ENCODE results near the gene SDK1. TPM values are rescaled to one million over a fixed set of nuclear protein-coding genes. Genes with fewer than 3 reads are reported as not detected.

SDK1 gene
- total RNA-seq, 1 experiment from 2014 or later: 6.0 TPM

DNA sequence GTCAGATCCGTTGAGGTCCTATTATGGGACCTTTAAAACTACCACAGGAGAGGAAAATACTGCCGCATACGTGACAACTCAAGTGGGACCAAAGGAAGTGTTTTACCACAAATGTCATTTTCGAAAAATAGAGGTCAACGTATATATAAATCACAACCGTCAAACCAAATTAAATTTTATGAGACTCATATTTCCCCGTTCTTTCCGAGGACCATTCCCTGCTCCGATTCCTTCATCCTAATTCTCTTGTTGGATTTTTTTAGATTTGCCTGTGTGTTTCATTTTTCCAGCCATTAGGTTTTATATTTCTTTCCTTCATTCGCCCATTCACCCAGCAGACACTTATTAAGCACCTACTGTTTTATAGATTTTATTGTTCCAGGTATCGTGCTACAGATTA, 797.1 kb downstream of the SDK1 start:
- Histone ChIP-seq H3K27me3 (no peaks in the 10 kb centered on the region), H3K4me3 (no peak overlapping the region), H3K27ac (no peak overlapping the region), H3K36me3 (no peaks in the 10 kb centered on the region), H3K4me1 (no peaks in the 10 kb centered on the region), H3K9me3 (replicated peaks) (no peaks in the 10 kb centered on the region)
- DNase-seq: no peak

DNA sequence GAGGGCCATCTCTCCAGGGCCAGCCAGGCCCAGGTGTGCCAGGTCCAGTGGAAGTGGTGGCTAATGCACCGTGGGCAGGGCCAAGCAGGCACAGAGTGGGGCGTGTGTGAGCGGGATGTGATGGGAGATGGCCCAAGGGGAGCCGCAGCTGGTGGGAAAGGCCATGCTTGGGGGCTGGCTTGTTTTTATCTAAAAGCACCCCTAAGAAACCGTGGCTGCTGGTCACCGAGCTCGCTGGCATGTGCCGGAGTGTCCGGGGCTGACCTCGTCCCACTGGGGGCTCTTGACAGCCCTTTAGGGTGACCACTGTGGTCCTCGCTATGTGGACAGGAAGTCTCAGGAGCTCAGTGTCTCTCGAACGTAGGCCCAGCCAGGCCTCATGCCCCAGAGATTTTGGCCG, 798.6 kb downstream of the SDK1 start:
- Histone ChIP-seq H3K27me3 (no peaks in the 10 kb centered on the region), H3K9me3 (replicated peaks) (no peaks in the 10 kb centered on the region), H3K4me3 (no peak overlapping the region), H3K36me3 (no peaks in the 10 kb centered on the region), H3K27ac (no peak overlapping the region), H3K4me1 (no peaks in the 10 kb centered on the region)
- DNase-seq: no peak

DNA sequence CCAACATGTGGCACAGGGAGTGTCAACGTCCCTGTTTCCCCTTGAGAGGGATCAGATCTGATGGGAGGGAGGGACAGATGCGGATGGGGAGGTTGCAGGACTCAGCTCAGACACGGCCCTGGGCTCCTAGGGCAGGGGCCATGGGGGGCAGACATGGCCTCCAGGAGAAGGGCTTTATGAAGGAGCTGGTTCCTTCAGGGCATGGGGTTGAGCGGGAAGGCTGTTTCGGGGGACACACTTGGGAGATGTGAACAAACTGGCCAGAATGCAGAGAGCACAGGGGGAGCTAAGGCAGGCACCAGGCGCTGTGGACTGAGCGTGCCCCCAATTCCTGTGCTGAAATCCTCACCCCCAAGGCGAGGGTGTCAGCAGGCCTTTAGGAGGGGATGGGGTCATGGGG, 799.1 kb downstream of the SDK1 start:
- Histone ChIP-seq H3K4me1 (no peaks in the 10 kb centered on the region), H3K27me3 (no peaks in the 10 kb centered on the region), H3K27ac (no peak overlapping the region), H3K9me3 (replicated peaks) (no peaks in the 10 kb centered on the region), H3K36me3 (no peaks in the 10 kb centered on the region), H3K4me3 (no peak overlapping the region)
- no peak for DNase-seq

DNA sequence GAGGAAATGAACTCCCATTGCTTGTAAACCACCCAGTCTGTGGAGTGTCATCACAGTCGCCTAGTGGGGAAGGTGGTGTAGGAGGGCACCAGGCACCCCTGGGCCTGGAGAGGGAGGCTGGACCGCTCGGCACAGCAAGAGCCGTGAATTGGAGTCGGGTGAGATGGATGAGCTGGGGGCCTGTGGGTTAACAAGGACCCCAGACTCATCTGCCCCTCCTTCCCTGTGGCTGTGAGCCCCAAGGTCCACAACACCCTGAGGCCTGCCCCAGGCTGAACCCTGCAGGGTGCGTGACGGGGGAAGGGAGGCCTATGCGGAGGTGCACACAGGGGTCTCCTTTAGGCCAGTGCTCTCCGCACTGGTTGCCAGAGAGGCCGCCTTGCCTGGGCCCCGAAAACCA, 799.6 kb downstream of the SDK1 start:
- DNase-seq: no peak
- H3K4me1 ChIP-seq: no peaks in the 10 kb centered on the region
- no peak overlapping the region for H3K4me3 ChIP-seq
- no peaks in the 10 kb centered on the region for H3K36me3 ChIP-seq
- H3K27me3 ChIP-seq: no peaks in the 10 kb centered on the region
- H3K27ac ChIP-seq: no peak overlapping the region
- H3K9me3 ChIP-seq (replicated peaks): no peaks in the 10 kb centered on the region

DNA sequence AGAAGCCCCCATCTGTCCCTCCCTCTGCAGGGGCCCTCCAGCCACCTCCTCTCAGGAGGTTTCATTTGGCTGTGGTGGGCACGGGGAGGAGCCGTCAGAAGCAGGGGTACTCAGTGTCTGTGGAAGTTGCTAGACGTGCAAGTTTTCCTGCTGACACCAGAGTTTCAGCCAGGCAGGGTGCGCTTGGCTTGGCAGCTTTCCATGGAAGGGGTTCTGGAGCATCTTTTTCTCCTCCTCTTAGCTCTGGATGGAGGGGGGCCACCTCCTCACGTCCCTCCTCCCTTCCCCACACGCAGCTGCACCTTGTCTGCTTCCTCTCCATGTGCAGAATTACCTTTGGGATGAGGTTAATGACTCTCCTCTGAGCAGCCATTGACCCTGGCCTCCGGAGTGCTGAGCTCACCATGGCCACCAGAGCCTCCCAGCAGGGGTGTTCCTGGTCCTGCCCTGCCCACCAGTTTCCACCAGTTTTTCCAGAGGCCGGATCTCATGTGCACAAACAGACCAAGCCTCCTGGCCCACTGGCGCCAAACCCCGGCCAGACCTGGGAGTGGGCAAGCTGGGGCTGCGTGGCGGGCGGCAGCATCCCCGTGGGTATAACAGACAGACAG, 801.3 kb downstream of the SDK1 start:
- Histone ChIP-seq H3K4me1 (no peaks in the 10 kb centered on the region), H3K4me3 (no peak overlapping the region), H3K36me3 (no peaks in the 10 kb centered on the region), H3K9me3 (replicated peaks) (no peaks in the 10 kb centered on the region), H3K27me3 (no peaks in the 10 kb centered on the region), H3K27ac (no peak overlapping the region)
- DNase-seq: no peak

DNA sequence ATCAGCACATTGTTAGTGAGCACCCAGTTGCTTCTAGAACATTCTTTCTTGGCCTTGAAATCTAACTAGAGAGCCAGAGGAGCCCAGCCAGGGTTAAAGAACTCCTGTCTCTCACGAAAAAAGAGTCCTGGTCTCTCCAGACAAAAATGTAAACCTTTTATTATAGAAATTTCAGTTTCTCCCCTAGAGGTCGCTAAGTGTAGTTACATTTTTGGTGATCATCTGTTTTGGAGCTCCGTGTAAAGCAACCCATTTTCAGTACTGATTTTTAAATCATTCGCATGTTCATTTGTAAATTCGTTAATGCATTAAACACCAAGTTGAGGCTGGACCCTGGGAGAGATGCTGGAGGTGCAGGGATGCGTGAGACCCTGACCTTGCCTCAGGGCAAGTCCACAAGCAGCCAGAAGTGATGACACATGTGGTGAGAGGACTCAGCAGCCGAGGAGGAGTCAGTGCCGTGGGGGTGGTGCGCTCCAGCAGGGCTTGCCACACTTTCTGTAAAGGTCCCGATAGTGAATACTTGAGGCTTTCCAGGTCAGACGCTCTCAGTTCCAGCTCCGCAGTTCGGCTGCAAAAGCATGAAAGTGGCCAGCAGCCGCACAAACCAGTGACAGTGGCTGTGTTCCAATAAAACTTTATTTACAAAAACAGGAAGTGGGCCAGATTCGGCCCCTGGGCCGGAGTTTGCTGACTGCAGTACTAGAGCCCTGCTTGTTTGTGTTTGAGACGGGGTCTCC, 802.5 kb downstream of the SDK1 start:
- no peak overlapping the region for H3K4me3 ChIP-seq
- DNase-seq: no peak
- H3K27ac ChIP-seq: no peak overlapping the region
- no peaks in the 10 kb centered on the region for H3K4me1 ChIP-seq
- no peaks in the 10 kb centered on the region for H3K9me3 ChIP-seq (replicated peaks)
- no peaks in the 10 kb centered on the region for H3K36me3 ChIP-seq
- no peaks in the 10 kb centered on the region for H3K27me3 ChIP-seq

DNA sequence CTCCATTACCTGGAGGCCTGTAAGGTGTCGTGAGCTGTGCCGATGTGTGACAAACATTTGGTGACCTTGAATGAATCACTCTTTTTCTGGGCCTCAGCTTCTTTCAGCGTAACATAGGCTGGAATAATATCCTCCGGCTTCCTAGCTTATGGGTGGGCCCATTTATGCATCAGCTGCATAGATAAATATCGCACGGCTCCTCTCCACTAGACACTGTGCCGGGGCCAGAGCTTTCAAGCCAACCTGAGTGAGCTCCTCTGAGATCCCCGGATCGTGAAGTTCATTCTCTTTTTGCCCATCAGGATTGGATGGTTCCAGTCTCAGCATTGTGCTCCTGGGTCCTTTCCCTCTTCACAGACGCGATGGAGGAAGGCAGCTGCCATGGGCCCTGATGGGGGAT, 806.8 kb downstream of the SDK1 start:
- Histone ChIP-seq H3K9me3 (replicated peaks) (no peaks in the 10 kb centered on the region), H3K36me3 (no peaks in the 10 kb centered on the region), H3K27ac (no peak overlapping the region), H3K4me1 (no peaks in the 10 kb centered on the region), H3K27me3 (no peaks in the 10 kb centered on the region), H3K4me3 (no peak overlapping the region)
- DNase-seq: no peak

DNA sequence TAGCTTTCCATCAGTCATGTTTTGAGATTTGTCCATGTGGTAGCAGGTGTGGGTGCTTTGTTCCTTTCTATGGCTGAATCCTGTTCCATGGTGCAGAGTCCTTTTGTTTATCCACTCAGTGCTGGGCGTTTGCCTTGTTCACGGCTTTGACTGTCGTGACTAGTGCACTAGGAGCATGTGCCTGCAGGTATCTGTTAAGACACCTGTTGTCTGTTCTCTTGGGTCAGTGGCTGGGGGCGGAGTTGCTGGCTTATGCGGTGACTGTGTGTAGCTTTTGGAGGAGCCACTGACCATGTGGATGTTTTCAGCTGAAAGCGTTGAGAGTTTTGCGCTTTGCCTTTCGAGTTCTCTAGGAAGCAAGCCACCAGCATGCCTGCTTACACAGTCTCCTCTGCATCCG, 807.9 kb downstream of the SDK1 start:
- H3K4me1 ChIP-seq: no peaks in the 10 kb centered on the region
- no peaks in the 10 kb centered on the region for H3K36me3 ChIP-seq
- H3K27ac ChIP-seq: no peak overlapping the region
- no peaks in the 10 kb centered on the region for H3K9me3 ChIP-seq (replicated peaks)
- no peaks in the 10 kb centered on the region for H3K27me3 ChIP-seq
- no peak for DNase-seq
- no peak overlapping the region for H3K4me3 ChIP-seq

DNA sequence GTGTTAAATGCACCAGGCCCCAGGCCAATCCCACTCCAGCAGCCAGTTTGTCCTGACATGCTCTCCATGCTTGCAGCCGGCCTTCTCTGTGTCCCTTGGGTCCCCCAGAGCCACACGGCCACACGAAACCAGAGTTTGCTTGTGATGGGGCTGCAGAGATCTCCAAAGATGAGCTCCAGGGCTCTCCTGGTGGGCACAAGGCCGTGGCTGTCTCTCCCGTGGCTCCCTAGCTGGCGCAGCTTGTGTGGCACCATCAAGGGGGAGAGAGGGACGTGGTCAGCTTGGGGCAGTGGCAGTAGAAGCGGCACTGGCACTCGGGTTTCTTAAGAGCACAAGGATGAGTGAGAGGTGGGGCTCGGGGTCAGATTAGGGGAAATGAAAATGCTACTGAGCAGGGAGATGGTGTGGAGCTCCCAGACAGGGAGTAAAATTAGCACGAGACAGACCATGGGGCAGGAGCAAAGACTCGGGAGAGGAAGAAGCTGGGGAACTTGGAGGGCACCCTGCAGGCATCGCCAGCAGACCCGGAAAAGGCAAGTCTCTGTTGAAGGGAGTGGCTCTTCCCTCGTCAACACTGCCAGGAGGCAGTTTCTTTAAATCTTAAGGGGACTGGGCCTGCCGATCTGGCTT, 808.5 kb downstream of the SDK1 start:
- no peaks in the 10 kb centered on the region for H3K4me1 ChIP-seq
- no peak overlapping the region for H3K27ac ChIP-seq
- DNase-seq: no peak
- H3K4me3 ChIP-seq: no peak overlapping the region
- H3K27me3 ChIP-seq: no peaks in the 10 kb centered on the region
- H3K36me3 ChIP-seq: no peaks in the 10 kb centered on the region
- H3K9me3 ChIP-seq (replicated peaks): no peaks in the 10 kb centered on the region

DNA sequence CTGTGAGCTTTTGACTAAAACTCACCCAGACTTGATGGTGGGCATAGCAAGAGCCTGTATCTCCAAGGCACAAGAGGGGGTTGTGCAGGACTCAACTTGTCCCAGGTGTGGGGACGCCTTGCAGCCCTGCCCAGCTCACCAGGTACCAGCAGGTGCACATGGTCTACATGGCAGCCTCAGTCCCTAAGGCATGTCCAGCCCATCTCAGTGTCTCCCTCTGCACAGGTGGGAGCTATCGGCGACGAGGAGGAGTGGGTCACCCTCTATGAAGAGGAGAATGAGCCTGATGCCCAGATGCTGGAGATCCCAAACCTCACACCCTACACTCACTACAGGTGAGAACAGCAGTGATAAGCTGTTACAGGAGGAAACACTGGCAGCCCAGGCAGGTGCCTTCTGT, 809.4 kb downstream of the SDK1 start:
- Histone ChIP-seq H3K4me3 (no peak overlapping the region), H3K27ac (no peak overlapping the region), H3K27me3 (no peaks in the 10 kb centered on the region), H3K9me3 (replicated peaks) (no peaks in the 10 kb centered on the region), H3K36me3 (no peaks in the 10 kb centered on the region), H3K4me1 (no peaks in the 10 kb centered on the region)
- no peak for DNase-seq

DNA sequence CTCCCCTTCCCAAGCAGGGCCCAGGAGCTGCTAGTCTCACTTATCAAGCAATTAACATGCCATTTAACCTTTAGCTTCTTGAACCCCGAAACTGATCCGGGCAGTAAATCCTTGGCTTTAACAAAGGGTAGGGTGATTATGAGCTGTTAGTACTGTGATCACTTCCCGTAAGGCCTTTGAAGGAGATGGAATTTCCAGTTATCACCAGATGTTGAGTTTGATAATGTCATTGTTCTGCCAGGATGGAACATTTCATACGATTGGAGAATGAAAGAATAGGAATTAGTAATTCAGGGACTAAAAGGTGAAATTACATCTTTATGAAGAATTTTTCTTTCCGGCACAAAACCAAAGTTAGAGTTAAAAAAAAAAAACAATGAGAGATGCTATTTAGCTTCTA, 810.1 kb downstream of the SDK1 start:
- Histone ChIP-seq H3K27ac (no peak overlapping the region), H3K4me3 (no peak overlapping the region), H3K36me3 (no peaks in the 10 kb centered on the region), H3K9me3 (replicated peaks) (no peaks in the 10 kb centered on the region), H3K27me3 (no peaks in the 10 kb centered on the region), H3K4me1 (no peaks in the 10 kb centered on the region)
- no peak for DNase-seq

DNA sequence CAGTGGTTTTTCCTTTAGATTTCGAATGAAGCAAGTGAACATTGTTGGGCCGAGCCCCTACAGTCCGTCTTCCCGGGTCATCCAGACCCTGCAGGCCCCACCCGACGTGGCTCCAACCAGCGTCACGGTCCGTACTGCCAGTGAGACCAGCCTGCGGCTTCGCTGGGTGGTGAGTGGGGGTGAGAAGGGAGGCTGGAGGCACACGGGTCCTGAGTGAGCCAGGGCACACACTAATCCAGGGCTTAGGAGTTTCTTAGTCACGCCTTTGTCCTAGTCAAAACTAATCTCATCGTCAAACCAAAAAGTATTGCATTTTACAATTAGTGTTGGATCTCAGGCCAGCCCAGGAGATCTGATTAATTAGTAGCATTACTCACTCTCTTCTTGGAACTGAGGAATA, 812.2 kb downstream of the SDK1 start:
- H3K4me1 ChIP-seq: no peaks in the 10 kb centered on the region
- no peak overlapping the region for H3K4me3 ChIP-seq
- H3K27me3 ChIP-seq: no peaks in the 10 kb centered on the region
- no peak overlapping the region for H3K27ac ChIP-seq
- no peaks in the 10 kb centered on the region for H3K9me3 ChIP-seq (replicated peaks)
- DNase-seq: no peak
- H3K36me3 ChIP-seq: no peaks in the 10 kb centered on the region

DNA sequence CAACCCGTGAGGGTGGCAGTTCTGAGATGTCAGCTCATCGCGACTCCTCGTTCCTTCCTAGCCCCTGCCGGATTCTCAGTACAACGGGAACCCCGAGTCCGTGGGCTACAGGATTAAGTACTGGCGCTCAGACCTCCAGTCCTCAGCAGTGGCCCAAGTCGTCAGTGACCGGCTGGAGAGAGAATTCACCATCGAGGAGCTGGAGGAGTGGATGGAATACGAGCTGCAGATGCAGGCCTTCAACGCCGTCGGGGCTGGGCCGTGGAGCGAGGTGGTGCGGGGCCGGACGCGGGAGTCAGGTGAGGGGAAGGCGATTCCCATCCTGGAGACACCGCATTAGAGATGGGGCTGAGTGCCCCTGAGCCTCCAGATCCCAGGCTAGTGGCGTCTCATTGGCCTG, 812.9 kb downstream of the SDK1 start:
- Histone ChIP-seq H3K36me3 (no peaks in the 10 kb centered on the region), H3K9me3 (replicated peaks) (no peaks in the 10 kb centered on the region), H3K4me1 (no peaks in the 10 kb centered on the region), H3K27ac (no peak overlapping the region), H3K27me3 (no peaks in the 10 kb centered on the region), H3K4me3 (no peak overlapping the region)
- DNase-seq: no peak

DNA sequence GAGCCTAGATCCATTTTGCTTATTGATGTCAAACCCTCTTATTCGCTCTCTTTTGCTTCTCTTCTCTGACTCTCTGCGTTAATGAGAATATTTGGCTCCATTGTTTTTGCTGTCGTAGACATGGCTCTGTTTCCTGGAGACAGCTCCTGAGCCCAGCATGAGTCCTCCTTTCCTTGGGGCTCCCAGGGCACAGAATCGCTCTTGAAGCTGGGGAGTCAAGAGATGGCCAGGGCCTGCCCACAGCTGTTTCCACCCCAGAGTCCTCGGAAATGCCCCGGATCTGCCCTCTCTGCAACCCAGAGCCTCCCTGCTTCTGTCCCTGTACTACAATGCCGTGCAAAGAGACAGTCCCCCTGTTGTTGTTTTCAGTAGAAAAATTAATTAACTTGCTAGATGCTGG, 814.4 kb downstream of the SDK1 start:
- no peaks in the 10 kb centered on the region for H3K4me1 ChIP-seq
- no peaks in the 10 kb centered on the region for H3K36me3 ChIP-seq
- DNase-seq: no peak

DNA sequence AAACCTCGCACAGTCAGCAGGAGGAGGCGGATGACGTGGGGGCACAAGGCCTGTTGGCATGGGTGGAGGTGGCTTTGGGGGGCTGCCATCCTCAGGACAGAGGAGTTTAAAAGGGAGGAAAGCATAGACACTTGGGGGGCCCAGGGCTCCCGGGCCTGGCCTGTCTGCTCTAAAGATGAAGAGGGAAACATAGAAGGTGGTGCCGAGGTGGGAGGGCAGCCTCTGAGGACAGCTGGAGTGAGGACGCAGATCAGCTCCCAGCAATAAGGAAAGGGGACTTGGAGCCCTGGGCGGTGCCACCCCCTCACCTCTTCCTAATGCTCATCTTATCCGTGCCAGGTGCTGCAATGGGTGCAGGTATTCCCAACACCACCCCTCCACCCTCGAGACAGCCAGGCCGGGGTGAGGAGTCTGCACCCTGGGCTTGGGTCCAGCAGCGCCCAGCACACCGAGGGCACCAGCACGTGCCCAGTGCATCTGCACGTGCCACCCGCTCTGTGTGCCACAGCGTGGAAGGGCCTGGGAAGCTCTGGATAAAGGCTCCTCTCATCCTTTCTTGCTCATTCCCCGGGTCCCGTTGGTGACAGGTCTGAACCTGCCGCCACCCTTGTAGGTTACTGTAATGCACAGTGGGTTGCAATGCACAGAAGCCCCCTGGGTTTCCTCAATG, 815.0 kb downstream of the SDK1 start:
- H3K36me3 ChIP-seq: no peaks in the 10 kb centered on the region
- H3K27me3 ChIP-seq: no peaks in the 10 kb centered on the region
- DNase-seq: no peak
- H3K4me1 ChIP-seq: no peaks in the 10 kb centered on the region
- no peak overlapping the region for H3K4me3 ChIP-seq
- no peak overlapping the region for H3K27ac ChIP-seq
- H3K9me3 ChIP-seq (replicated peaks): no peaks in the 10 kb centered on the region

More for the DNA sequence above, 814.4 kb downstream of the SDK1 start:
- H3K9me3 ChIP-seq (replicated peaks): no peaks in the 10 kb centered on the region
- no peak overlapping the region for H3K4me3 ChIP-seq
- no peak overlapping the region for H3K27ac ChIP-seq
- no peaks in the 10 kb centered on the region for H3K27me3 ChIP-seq

Measured in SJCRH30 (cell line).